ENCODE results near the gene TRIOBP.
"Not testable (repeated sequence)": the region's sequence is repeated elsewhere in the genome, so short reads cannot be mapped to it uniquely, and the experiment has no call there.

Gene TRIOBP

DNA sequence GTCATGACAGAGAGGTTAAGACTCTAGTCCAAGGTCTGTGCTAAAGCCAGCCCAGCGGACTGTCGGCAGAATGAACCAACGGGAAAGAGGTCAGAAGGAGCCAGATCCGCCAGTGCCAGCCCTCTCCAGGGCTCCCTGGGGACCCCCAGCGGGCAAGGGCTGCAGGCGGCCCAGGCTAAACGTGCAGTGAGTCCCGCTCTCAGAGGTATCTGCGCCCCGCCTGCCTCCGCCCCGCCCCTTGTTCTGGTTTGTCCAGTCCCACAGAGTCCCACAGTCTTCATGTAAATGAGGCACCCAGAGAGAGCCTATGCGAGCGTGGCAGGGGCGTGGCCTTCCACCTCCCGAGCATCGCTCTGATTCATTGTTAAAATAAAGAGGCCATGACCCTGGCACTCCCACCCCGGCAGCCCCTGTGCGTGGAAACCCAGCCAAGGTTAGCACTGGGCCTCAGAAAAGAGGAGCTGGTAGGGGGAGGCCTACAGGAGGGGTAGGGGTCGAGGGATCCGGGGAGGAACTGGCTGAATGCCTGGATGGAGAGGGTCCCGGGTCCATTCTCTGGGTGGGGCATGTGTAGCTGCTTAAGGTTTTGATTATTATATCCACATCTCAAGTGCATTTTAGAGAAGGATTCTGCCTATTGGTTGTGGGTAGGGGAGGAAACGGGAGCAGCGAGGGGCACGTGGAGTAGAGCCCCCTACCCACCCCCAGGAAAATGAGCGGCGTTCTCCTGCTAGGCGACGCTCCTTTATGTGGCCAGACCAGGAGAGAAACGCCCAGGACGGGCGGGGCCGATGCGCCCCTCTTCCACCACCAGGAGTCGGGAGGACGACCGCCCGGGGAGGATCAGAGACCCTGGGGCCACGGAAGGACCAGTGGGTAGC, at the start of gene TRIOBP:
Gene TRIOBP (plus strand): TSS at position 392 of the 881 bp plus-strand sequence. CDS start 4,318 bp downstream, outside the sequence.
- DNase-seq = no peak

GRCh38 chr22:37647317-37647716, 49.5 kb upstream of the TRIOBP start:
- no peak for DNase-seq

DNA sequence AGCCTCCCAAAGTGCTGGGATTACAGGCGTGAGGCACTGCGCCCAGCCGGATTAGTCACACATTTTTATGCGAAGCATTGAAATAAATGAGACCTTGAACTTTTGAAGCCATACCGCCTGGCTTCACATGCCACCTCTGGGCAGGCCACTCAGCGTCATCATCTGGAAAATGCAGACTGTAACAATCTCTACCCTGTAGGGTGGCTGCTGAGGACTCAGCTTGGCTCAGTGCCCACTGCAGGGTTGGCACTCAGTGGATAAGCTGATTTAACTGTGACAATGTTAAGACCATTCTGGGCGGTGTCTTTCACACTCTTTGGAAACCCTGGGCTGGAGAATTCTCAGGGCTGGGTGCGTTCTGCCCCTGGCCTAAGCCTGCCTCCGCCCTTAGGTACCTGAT, 48.9 kb upstream of the TRIOBP start:
- DNase-seq = no peak

DNA sequence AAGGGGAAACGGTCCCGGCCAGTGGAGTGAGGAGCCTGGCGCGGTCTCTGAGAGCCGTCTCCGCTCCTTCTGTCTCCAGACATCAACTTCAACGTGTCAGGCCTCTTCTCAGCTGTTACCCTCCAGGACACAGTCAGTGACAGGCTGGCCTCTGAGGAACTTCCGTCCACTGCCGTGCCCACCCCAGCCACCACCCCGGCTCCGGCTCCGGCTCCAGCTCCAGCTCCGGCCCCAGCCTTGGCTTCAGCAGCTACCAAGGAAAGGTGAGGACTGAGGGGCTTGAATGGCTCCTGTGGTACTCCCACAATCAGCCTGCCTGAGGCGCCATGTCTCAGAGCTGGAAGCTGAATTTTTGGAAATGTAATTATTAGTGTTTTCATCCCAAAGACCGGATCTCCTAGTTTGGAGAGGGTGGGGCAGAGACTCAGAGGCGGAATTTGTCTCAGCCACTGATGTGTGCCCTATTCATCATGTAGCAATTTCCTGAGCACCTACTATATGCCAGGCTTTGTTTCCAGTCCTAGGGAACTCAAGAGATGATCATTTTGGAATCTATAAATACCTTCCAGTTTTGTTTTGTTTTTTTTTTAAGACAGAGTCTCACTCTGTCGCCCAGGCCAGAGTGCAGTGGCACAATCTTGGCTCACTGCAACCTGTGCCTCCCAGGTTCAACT, 46.2 kb upstream of the TRIOBP start:
- DNase-seq = no peak

DNA sequence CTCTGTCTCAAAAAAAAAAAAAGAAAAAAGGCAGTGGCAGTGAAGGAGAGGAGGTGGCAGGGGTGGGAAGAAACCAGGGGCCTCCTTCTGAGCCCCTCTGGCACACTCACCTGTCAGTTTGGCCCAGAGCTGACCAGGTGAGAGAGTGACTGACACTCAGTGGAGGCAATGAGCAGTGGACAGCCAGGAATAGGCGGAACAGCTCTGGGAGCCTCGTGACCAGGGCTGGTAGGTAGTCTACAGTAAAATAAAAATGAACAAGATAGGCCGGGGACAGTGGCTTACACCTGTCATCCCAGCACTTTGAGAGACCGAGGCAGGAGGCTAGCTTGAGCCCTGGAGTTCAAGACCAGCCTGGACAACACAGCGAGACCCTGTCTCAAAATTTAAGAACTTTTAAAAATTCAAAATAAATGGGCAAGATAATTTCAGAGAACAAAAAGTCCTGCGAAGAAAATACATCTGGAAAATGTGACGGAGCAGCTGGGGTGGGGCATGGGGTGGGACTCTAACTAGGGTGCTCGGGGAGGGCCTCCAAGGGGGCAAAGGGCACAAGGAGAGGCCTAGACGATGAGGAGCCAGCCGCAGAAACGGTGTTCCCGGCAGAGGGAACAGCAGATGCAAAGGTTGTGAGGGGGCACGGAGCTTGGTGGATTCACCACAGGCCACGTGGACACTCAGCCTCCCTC, 42.1 kb upstream of the TRIOBP start:
- DNase-seq = no peak

DNA sequence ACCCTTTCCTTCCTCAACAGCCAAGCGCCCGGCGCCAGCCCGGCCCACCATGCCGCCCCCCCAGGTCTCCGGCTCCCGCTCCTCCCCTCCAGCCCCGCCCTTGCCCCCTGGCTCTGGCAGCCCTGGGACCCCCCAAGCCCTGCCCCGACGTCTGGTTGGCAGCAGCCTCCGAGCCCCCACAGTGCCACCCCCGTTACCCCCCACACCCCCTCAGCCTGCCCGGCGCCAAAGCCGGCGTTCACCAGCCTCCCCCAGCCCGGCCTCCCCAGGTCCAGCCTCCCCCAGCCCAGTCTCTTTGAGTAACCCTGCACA, 41.6 kb upstream of the TRIOBP start:
- DNase-seq = no peak

DNA sequence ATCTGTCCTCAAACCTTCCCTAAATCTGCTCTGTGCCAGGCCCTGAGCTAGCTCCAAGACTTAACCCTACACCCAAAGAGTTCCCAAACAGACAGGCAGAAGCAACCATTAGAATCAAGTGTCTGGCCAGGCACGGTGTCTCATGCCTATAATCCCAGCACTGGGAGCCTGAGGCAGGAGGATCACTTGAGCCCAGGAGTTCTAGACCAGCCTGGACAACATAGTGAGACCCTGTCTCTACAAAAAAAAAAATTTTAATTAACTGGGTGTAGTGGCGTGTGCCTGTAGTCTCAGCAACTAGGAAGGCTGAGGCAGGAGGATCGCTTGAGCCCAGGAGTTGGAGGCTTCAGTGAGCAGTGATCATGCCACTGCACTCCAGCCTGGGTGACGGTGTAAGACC, 40.3 kb upstream of the TRIOBP start:
- DNase-seq = not testable (repeated sequence)

- no peak for DNase-seq
Observed at GRCh38 chr22:37657590-37658132, 39.2 kb upstream of the TRIOBP start.

DNA sequence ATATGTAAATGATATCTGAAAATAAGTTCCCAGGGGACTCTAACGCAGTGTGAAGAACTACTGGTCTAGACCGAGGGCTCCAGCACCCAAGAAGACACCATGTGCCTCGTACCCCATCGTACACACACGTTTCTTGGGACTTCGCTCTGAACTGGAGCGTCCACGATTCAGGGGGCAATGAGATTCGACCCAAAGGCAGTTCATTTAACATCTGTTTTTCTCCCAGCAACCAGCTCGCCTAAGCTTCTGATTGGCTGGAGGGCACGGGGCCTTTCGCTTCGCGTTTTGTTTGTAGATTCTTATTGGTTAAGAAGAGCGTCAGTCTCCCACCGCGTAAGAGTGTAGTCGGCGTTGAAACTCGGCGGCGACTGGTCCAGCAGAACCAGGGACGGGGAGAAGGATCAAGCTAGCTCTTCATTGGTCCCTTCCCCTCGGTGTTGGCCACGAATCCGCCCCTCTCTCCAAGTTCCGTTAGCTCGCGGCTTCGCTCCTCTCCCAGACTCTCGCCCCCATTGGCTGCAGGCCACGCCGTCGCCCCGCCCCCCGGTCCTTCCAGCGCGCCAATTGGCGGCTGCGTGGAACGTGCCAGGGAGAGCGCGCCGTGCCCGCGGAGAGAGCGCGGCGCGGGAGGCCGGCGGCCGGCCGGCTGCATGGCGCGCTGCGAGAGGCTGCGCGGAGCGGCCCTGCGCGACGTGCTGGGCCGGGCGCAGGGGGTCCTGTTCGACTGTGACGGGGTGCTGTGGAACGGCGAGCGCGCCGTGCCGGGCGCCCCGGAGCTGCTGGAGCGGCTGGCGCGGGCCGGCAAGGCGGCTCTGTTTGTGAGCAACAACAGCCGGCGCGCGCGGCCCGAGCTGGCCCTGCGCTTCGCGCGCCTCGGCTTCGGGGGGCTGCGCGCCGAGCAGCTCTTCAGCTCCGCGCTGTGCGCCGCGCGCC, 38.4 kb upstream of the TRIOBP start, which contains the start of gene PDXP:
Gene PDXP (plus strand): TSS at position 591 of the 933 bp plus-strand sequence. CDS start 60 bp downstream, at position 651.
- DNase-seq = peak; percentile 98 to 99

- DNase-seq = no peak
Observed at GRCh38 chr22:37659066-37659896, 37.6 kb upstream of the TRIOBP start.

DNA sequence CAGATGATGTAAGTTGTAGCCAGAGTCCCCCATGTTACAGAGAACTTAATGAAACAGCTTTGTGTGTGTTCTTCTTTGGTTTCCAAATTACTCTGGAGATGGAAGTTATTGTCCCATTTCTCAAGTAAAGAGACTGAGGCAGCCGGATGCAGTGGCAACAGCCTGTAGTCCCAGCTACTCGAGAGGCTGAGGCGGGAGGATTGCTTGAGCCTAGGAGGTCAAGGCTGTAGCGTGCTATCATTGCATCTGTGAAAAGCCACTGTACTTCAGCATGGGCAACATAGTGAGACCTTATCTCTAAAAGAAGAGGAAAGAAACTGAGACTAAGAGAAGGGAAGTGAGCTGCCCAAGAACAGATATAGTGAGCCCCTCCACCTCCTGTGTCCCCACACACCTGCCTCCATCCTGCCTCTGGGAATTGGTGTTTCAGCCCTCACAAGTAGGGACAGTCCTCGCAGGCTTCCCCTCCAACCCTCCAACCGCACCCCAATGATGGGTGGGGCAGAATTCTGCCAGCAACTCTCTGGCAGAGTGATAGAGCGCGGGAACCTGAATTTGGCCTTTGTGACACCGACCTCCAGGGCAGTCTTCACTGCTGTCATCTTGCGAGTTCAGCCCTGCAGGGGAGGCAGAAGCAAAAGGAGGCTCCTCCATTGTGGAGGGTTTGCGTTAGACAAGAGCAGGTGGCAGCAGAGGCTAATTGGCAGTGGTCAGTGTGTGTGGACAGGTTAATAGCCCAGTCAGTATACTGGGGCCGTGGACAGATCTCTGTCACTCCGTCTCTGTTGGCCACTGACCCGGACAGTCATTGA, 36.7 kb upstream of the TRIOBP start:
- no peak for DNase-seq

- DNase-seq = no peak
Observed at GRCh38 chr22:37660709-37661045, 36.2 kb upstream of the TRIOBP start.

DNA sequence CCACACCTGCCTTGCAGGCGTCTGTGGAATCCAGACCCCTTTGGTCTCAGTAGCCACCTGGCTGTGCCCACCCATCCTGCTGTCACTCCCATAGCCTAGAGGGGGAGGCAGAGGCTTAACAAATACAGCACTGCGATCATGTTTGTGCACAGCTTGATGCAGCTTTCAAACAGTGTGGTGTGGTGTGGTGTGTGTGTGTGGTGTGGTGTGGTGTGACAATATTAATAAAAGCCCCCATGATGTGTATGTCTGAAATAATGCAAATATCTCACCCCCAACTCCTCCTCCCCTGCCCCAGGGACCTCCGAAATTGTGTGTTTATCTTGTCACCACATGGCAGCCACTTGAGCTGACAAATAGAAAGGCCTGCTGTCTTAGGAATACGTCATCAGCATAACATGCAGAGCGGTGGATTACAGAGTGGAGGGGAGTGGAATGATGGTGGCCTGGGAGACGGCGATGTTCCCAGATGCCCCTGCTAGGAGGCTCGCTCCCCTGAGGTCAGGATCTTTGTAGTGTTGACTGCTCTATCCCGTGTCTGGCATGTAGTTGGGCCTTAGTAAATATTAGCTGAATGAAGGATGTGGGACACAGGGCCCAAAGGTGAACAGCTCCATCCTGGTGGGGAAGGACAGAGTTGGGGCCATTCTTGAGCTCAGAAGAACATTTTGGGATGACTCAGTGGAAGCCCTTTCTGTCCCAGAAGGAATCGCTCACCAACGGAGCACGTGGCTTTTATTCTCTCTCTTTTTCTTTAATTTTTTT, 35.5 kb upstream of the TRIOBP start:
- peak; percentile 30 to 31 for DNase-seq

- DNase-seq = no peak
Observed at GRCh38 chr22:37662039-37662438, 34.8 kb upstream of the TRIOBP start.

GRCh38 chr22:37663521-37664140, 33.2 kb upstream of the TRIOBP start:
- no peak for DNase-seq

GRCh38 chr22:37664249-37665101, 32.4 kb upstream of the TRIOBP start:
- DNase-seq = no peak

DNA sequence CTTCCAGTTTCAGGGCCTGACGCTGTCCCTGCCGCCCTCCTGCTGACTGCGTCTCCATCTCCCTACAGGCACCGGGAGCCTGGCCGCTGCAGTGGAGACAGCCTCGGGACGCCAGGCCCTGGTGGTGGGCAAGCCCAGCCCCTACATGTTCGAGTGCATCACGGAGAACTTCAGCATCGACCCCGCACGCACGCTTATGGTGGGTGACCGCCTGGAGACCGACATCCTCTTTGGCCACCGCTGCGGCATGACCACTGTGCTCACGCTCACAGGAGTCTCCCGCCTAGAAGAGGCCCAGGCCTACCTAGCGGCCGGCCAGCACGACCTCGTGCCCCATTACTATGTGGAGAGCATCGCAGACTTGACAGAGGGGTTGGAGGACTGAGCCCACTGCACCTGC, 31.4 kb upstream of the TRIOBP start:
- DNase-seq = no peak

GRCh38 chr22:37669586-37669985, 27.3 kb upstream of the TRIOBP start:
- no peak for DNase-seq
